Vagina (tissue), 2 donors: ENCODE results near the gene RTCB.

Experiments used
- CTCF ChIP-seq, 3 experiments: fragments of 450-650 bp in 2 of 3; fragments of 200-600 bp in 1 of 3; sonication (generic) in 1 of 3; IDR thresholded peaks; one replicate each; pipeline ENCODE4 v1.5.1; 2017 to 2019; ENCODE audit warnings: antibody characterized with exemption in 3 of 3, mild to moderate bottlenecking in 2 of 3, moderate library complexity in 2 of 3
- POLR2A ChIP-seq, 2 donors: fragments of 450-650 bp; IDR thresholded peaks; one replicate each; pipeline ENCODE4 v1.6.1; 2017; ENCODE audit warnings: antibody characterized with exemption in 2 of 2, mild to moderate bottlenecking in 2 of 2, moderate library complexity in 2 of 2
- POLR2AphosphoS5 ChIP-seq, 2 donors: sonication (generic); formaldehyde crosslinking; IDR thresholded peaks; one replicate each; pipeline ENCODE4 v1.9.0; 2017; ENCODE audit warnings: antibody characterized with exemption in 2 of 2, mild to moderate bottlenecking in 2 of 2, low read depth in 1 of 2; ENCODE audit not compliant: insufficient read depth in 1 of 2

GRCh38 chr22:32411402-32411801, 645 bp downstream of the RTCB start:
- TF ChIP-seq CTCF (IDR thresholded peaks at IDR 0.05) (no peak), POLR2A (IDR thresholded peaks at IDR 0.05) (no peak), POLR2AphosphoS5 (IDR thresholded peaks at IDR 0.05; ENCODE audit: insufficient read depth in 1 of 2, low read depth in 1 of 2) (no peak)
